Hematopoietic multipotent progenitor cell treated with erythropoietin and hydrocortisone succinate and interleukin-3 and kit ligand, for 6 days (in vitro differentiated cells): ENCODE measurements around the gene EVC2.
A peak's percentile ranks its signal among the peaks of the same experiment; 100 is the strongest.

Source experiments
- DNase-seq: peaks from one replicate; pipeline ENCODE4 v3.0.0-alpha.2; 2015

EVC2 gene

DNA sequence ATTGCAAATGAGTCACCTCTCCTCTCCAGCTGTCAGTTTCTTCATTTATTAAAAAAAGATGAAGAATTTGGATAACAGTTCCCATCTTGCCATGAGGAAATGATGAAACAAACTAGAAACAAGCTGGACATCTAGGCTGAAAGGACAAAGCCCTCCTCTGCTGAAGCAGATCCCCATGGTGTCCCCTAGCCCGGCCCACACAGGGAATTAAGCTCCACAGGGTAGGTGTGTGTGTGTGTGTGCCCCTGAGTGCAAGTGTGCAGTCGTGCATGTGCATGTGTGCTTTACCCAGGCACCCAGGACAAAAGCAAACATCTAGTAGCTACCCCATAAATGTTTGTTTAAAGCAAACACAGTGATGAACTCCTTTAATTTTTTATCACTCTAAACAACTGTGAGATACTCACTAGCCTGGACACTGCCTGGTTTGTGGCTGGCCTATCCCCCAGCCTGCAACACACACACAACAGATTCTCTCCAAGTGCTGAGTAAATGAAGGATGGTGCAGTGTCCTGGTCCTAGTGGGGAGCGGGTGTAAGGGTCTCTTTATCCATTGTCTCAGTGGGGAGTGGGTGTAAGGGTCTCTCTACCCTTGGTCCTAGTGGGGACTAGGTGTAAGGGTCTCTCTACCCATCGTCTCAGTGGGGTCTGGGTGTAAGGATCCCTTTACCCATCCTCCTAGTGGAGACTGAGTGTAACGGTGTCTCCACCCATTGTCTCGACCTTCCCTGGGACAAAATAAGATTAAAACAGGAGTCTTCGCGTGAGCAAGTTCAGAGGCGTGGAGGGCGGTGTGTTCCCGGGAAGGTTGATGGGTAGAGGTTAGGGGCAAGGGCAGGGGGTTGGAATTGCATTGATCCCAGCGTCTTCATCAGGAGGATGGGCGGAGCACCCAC is 2.0 kb upstream of the EVC2 start:
- peak; percentile 17 for DNase-seq

DNA sequence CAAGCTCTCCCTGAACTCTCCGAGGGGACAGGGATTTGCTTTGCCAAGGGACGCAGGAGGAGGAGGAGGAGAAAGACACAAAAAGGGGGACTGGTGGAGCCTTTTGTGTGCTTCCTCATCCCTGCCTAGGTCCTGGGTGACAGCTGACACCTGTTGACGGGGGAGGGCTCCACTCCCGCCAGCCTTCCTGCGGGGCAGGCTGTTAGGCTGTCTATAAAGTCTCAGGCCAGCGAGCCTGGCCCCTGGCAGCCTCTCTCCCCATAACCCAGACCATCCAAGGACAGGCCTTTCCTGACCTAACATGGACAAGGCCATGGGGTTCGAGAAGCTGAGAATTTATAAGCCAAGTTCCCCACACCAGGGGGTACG is 832 bp upstream of the EVC2 start:
- DNase-seq, result no peak

DNA sequence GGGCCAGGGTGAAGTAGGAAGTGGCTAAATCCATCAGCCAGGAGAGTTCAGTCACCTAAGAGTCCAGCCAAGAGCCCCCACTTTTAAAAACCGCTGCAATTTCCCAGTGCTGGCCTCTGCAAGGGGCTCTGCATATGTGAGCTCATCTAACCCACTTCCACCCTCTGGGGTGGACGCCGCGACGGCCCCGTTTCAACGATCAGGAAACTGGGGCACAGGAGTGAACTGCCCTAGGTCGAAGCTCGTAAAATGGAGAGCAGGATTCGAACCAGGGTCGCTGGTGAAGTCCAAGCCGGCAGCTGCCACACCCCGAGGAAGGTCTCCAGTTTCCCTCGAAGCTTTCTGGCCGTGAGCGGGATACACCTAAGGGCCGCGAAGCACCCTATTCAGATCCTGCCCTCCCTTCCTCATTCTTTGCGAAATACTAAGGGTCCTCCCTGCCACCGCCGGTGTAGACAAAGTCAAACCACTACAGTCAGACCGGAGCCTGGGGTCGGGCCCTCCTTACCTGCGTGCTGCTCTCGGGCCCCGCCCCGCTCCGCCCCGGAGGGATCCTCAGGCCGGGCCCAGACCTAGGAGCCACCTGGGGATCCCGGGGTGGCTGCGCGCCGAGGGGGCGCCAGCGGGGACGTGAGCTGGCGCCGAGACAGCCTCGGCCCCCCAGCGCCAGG is 446 bp downstream of the EVC2 start:
- no peak for DNase-seq

DNA sequence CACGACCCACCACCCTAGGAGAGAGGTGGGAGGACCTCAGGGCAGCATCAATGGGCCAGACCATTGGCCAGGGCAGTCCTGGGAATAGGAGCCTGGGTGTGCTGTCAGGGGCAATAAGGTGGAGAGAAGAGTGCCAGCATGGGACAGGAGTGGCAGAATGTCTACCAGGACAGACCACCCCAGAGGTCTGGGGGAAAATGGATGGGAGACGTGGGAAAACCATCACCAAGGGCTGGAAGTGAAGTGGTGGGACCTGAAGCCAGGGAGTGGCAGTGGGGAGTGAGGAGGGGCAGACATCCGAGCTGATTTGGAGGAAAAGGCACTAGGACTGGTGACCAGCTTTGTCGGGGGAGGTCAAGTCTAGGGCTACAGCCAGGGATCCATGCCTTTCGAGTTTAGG is 993 bp downstream of the EVC2 start:
- no peak for DNase-seq

DNA sequence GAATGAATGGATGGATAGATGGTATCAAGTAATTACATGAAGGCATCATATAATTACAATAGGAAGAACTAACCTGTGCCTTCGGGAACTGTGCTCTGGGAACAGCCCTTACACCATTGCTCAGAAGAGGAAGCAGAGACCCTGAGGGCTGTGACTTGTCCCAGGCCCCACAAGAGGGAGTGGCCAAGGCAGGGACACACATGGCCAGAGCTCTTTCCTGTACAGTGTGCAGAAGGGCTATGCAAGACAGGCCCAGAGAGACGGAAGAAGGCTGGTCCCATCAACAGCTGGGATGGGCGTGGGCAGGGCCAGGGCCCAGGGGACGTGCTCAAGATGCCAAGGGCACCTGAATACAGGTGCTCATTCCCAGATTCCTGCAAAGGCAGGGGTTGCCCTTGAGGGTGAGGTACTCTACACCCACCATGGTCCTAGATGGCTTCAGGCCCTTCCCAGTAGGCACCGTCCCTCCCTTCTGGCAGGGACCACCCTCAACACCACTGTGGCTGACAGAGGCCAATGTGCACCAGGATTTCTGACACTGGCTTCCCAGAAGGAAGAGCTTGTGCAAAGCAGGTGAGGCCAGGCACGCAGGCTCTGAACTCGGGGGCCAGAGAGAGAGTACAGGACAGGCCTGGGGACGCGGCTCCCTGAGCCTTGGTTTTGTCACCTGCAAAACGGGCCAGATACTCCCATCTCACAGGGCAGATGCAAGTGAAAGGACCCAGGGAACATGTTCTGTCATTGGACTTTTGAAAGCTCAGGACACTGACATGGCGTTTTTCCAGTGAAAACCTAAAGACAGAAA is 1.7 kb downstream of the EVC2 start:
- no peak for DNase-seq

DNA sequence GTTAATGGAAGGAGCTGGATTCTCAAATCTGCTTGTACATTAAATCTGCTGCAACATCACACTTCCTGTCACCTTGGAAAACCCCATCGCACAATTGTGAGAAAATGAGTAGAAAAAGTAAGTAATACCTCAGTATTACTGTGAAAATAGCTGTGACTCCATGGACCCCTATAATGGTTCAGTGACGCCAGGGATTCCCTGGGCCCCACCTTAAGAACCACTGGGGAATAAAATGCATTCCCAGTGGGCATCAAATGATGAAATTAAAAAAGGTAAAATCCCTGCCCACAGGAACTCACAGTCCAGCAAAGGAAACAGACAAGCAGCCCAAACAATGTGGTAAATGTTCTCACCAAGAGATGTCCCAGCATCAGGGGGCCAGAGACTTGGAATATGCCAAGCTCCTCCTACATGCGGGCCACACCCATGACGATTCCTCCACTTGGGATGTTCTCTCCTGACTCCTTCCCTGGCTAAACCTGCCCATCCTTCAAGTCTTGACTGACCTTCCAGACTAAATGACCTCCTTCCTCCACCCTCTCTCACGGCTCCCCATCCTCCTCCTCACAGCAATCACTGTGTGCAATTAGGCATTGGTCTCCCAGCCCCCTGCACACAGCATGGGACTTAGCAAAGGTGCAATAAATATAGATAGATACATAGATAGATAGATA is 2.6 kb downstream of the EVC2 start:
- DNase-seq, result peak; percentile 34

DNA sequence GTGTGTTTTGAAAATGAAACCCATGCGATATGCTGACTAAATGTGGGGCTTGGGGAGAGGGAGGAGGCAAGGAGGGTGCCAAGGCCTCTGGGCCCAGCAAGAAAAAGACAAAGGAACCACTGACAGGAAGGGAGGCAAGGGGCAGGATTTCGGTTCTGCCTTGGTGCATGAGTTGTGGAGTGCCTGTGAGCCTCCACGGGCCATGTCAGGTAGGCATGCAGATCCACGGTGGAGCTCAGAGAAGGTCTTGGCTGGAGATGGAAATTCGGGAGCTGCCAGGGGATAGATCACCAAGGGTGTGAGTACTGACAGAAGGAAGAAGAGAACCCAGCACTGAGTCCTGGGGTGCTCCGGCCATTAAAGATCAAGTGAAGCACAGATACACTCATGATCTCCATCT is 4.1 kb downstream of the EVC2 start:
- DNase-seq, result no peak

DNA sequence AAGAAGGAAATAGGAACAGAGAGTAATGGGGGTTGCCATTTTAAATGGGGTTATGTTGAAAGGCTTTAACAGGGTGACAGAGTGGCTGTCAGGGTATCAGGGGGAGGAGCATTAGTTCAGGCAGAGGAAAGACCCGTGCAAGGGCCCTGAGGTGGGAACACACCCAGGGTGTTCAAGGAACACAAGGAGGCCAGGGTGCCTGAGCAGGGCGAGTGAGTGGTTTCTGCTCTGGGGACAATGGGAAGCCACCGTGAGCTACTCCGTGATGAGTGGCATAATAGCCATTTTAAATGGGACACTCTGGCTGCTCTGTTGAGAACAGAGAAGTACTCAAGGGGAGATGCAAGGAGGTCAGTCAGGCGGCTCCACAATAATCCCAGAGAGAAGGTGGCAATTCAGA is 4.5 kb downstream of the EVC2 start:
- DNase-seq, result no peak

DNA sequence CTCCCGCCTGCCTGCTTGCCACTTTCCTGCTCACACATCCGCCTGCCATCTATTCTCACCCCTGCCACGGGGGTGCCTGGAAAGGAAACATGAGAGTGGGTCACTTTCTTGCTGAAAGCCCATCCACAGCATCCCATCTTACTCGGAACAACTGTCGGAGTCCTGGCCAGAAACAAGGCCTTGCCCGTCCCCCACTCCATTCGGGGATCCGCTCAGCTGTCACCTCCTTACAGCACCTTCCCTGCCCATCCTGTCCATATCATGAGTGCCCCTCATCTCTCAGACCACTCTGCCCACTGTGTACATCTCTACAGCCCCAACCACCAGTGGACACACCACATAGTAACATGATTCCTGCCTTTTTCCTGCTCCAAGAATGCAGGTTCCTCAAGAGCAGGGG is 6.4 kb downstream of the EVC2 start:
- DNase-seq, result no peak

DNA sequence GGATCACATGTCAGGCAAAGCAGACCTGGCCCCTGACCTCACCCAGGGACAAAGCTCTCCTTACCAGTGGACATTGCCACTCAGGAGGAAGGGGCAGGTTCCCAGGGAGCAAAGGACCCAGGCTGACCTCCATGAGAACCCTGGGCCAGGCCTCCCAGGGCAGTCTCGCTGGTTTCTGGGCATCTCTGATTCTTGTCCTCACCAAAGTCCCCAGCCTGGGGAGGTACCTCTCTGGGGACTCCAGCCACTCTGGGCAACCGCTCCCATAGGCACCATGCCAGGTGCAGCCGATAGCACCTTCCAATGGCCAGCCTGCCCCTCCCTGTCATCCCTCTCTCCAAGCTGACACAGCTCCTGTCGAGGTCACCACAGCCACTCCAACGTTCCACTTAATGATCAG is 7.9 kb downstream of the EVC2 start:
- no peak for DNase-seq

DNA sequence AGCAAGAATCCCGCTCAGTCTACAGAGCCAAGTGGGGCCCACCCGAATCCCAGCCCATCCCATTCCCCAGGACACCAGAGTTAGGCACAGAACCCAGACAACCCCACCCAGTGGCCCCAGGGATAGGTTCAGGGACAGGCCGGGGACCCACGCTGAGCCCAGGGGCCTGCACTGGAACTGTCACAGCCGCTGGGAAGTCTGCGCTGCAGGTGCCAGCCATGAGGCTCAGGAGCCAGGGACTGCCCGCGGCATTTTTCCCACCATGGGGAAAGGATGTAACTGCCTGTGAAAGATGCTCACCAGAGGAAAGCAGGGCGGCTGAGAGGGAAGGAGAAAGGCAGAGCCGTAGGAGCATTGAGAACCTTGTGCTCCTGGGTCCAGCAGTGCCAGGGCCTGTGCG is 12.0 kb downstream of the EVC2 start:
- no peak for DNase-seq

DNA sequence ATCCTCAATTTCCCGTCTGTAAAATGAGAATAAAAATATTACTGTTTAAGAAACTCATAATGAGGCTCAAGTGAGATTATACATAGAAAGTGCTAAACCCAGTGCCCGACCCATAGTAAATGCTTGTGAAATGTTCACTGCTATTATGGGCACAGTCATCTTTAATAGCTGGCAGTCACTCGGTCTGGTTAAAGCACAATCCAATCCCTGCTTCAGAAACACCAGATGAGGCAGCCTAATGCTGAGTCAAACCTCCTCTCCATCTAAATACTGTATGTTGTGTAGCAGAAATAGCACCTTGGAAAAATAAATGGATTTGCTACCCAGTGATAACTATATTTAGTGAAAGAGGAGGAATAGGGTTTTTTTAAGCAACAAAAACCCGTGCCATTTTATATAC is 14.5 kb downstream of the EVC2 start:
- DNase-seq, result no peak

DNA sequence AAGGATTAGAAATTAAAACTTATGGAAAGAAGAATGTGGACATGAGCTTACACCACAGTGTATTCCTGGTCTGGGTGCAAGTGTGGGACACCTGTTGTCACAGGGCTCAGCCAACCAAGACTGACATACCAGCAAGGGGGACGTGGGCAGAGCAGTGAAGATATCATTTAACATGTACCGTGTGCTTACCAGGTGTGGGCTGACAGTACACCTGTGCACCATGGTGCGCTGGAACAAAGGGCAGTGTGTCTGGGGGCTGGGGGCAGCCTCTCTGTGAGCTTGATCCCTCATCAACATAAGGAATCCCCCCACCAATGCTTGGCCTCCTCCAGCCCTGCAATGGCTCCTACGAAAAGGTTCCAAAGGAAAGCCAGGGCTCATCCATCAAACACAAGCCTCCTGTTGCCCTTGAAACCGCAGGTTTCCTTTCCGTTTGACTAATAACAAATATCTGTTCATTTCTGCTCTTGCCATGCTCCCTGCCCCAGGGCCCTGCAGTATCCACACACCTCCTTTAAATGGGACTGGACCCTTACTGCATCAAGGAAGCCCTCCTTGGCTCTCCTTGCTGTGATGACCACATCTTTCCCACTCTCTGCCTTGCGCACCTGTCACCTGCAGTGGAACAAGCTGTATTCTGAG is 16.7 kb downstream of the EVC2 start:
- DNase-seq, result no peak

DNA sequence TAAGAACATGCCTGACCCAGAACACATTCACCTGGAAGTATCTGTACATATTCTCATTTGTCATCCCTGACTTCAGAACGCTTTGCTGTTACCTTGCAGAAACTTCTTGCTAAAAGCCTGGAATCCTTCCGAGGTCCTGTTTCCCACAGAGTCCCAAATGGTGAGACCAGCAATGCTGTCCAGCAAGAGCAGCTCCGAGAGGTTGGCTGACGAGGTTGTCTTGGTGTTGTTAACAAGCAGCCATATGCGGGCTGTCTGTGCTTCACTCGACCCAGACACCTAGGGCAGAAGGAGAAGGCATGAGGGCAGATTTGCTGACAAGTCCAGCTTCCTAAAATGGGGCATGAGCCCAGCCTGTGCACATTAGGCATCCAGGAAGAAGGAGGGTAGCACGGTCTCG is 19.3 kb downstream of the EVC2 start:
- DNase-seq, result no peak

DNA sequence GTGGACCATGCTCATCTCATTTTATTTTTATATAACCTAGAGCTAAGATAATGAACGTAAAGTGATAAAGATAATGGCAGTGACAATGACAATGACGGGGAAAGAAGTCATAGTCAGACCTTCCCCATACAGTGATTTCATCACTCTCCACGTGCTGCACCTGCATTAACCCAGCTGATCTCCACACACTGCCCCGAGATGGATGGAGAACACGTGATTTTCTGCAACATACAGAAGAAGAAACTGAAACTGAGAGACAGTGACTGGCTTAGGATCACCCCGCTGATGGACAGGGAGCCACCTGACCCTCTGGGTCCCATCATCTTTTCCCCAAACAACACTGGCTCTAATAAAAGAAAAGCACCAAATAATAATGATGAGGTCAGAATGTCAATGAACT is 22.0 kb downstream of the EVC2 start:
- DNase-seq, result no peak

DNA sequence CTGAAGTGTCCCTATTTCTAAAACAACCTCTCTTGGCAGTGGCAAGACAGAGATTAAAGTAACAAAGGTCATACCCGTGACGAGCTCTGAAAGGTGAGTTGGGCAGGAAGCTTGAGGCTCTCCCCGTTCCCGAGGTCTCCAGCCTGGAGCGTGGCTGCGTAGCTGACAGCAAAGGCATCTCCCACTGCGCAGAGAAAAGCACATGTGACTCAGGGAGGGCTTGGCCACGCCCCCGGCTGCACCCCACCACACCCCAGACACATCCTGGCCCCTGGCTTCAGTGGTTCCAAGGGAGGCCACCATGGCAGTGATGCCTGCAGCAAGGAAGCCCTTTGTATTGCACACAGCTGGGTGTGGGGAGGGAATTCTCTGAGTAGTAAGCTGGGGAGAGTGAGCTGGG is 23.1 kb downstream of the EVC2 start:
- DNase-seq, result no peak

DNA sequence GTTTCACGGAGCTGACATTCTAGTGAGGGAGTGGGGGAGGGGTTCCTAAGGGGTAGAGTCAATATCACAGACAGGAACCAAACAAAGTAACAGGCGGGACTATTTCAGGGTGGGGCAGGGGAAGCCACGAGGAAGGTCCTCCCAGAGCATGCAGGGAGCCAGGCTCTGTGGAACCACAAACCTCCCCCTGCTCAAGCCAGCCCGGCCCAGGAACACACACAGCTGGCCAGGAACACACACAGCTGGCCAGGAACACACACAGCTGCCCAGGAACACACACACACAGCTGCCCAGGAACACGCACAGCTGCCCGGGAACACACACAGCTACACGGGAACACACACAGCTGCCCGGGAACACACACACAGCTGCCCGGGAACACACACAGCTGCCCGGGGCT is 24.8 kb downstream of the EVC2 start:
- no peak for DNase-seq

DNA sequence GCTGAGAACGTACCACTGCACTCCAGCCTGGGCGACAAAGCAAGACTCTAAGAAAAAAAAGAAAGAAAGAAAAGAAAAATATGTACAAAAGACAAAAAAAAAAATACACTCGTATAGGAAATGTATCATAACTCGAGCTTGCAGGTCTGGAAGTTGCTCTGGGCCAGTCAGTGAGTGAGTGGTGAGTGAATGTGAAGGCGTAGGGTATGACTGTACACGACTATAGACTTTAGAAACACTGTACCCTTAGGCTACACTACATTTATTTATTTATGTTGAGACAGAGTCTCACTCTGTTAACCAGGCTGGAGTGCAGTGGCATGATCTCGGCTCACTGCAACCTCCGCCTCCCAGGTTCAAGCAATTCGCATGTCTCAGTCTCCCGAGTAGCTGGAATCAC is 29.4 kb downstream of the EVC2 start:
- DNase-seq, result no peak

DNA sequence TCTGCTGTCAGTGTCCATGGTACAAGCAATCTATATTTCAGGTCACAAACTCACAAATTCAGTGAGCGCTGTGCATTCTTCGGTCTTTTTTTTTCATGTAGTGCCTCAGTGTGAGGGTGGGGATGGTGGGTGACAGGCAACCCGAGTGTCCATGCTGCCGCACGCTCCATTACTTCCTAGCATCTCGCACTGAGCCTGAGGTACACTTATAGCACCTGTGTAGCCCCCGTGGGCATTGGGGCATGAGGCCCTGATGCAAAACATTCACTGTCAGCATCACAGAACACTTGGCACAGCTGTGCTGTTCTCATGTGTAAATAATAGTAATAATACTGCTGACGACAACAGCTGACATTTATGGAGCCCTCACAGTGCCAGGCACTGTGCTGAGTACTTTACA is 31.6 kb downstream of the EVC2 start:
- no peak for DNase-seq

DNA sequence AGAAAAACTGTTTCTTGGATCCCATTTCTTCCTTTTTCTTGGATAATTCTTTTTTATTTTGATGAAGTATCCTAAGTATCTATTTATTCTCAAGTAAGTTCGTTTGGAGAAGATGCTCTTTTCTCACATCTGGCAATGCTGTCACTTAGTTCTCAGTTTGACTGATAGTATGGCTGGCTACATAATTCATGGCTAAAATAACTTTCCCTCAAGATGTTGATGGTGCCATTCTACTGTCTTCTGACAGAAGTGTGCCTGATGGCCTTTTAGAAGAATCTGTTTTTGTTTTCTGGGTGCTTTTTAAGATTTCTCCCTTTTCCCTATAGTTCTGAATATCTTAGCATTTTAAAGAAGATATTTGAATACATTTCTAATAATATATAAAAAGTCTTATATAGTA is 41.6 kb downstream of the EVC2 start:
- DNase-seq, result no peak

DNA sequence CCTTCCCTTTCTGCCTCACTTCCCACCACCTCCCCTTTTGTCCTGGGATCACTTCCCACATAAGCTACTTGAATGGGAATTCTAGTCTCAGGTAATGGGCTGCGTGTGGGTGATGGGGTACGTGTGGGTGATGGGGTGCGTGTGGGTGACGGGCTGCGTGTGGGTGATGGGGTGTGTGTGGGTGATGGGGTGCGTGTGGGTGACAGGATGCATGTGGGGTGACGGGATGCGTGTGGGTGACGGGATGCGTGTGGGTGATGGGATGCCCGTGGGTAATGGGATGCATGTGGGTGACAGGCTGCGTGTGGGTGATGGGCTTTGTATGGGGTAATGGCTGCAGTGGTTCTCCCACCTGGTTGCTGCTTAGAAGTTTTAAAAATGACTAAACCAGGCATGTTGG is 43.6 kb downstream of the EVC2 start:
- no peak for DNase-seq

DNA sequence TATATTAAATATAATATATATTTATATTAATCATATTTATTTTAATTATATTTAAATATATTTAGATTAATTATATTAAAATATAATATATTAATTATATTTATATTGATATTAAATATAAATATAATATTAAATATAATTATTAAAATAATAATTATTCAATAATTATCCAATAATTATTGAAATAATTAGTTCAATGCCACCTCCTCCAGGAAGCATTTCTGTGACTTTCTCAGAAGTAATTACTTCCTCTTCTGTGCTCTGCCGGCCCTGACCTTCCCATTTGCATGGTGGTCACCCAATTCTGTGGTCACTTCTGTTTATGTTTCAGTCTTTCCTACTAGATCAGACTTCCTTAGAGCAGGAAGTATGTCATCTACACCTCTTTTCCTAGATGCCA is 45.8 kb downstream of the EVC2 start:
- no peak for DNase-seq

DNA sequence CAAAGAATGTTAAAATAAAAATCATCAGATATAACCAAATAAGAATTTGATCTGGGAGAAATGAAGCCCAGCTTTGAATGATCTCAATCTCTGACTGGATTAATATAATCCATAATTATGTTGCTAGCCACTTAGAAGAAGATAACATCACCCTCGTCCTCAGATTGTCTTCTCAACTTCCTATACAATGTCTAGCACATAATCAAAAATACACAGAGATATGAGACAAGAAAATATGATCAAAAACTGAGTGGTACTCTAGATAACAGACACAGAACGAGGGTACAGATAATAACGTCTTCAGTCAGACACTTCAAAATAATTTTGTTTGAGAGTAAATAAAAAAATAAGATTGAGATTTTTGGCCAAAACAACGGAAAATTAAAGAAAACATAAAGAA is 47.1 kb downstream of the EVC2 start:
- no peak for DNase-seq
